SKM-1 (cell line): ENCODE measurements around the gene FUT6.
"Not testable (repeated sequence)": the region's sequence is repeated elsewhere in the genome, so short reads cannot be mapped to it uniquely, and the experiment has no call there.

Experiments
- DNase-seq: peaks from one replicate; lab custom pipeline; 2025; ENCODE audit not compliant: unreplicated experiment; lab: John Stamatoyannopoulos, UW

The FUT6 gene, protein sequence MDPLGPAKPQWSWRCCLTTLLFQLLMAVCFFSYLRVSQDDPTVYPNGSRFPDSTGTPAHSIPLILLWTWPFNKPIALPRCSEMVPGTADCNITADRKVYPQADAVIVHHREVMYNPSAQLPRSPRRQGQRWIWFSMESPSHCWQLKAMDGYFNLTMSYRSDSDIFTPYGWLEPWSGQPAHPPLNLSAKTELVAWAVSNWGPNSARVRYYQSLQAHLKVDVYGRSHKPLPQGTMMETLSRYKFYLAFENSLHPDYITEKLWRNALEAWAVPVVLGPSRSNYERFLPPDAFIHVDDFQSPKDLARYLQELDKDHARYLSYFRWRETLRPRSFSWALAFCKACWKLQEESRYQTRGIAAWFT

GRCh38 chr19:5839065-5840017 is at the start of gene FUT6:
Gene FUT6 (minus strand): TSS chr19:5839702. CDS start chr19:5832567, 7,135 bp downstream.
- no peak for DNase-seq

DNA sequence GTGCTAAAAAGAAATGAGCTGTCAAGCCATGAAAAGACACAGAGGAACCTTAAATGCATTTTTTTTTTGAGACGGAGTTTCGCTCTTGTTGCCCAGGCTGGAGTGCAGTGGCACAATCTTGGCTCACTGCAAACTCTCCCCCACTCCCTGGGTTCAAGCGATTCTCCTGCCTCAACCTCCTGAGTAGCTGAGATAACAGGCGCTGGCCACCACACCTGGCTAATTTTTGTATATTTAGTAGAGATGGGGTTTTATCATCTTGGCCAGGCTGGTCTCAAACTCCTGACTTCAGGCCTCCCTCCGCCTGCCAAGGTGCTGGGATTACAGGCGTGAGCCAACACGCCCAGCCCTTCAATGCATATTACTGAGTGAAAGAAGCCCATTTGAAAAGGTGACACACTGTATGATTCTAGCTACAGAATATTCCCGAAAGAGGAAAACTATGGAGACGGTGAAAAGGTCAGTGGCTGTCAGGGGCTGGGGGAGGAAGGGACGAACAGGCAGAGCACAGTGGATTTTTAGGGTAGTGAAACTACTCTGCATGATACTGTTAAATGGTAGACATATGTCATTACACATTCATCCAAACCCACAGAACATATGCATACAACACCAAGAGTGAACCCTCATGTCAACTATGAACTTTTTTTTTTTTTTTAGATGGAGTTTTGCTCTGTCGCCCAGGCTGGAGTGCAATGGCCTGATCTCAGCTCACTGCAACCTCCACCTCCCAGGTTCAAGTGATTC is 44.7 kb upstream of the FUT6 start:
- not testable (repeated sequence) for DNase-seq

GRCh38 chr19:5883157-5883873 is 43.8 kb upstream of the FUT6 start:
- not testable (repeated sequence) for DNase-seq

DNA sequence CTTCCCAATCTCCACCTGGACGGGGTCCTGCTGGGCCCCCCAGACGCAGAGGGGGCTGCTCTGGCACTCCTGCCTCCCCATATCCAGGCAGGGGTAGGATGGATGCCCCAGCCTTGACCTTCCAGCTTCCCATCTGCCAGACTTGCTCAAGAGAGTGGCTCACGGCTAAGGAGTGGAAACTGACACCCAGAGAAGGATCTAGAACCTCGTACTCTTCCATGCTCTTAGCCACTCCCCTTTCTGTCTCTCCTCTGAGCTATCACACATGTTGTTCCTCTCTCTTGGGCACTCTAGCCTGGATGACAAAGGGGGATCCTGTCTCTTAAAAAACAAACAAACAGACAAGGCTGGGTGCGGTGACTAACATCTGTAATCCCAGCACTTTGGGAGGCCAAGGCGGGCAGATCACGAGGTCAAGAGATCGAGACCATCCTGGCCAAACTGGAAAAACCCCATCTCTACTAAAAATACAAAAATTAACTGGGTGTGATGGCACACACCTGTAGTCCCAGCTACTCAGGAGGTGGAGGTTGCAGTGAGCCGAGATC is 43.0 kb upstream of the FUT6 start:
- no peak for DNase-seq

DNA sequence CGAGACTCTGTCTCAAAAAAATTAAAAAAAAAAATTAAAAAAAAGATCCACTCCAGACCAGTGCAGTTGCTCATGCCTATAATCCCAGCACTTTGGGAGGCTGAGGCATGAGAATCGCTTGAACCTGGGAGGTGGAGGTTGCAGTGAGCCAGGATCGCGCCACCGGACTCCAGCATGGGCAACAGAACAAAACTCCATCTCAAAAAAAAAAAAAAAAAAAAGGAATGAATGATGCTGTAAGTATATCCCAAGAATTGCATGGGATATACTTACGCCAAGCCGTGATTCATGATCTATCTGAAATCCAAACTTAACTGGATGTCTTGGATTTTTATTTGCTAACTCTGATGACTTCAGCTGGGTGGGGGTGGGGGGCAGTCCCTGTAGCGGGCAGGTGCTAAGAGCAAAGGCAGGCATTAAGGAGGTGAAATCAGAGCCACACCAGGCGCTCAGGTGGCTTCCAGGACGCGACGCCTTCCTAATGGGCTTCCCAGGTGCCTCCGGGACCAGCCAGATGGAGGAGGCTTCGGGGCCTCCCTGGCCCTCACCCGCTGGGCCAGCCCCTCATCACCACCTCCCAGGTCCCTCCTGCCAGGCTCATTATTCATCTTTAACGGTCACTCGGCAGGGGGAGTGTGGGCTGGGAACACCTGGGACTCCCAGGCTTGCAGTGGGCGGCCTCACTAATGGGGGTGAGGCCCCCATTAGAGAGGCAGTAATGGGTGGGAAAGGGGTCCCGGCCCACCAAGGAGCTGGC is 42.2 kb upstream of the FUT6 start:
- no peak for DNase-seq

GRCh38 chr19:5880604-5881078 is 41.1 kb upstream of the FUT6 start:
- no peak for DNase-seq

DNA sequence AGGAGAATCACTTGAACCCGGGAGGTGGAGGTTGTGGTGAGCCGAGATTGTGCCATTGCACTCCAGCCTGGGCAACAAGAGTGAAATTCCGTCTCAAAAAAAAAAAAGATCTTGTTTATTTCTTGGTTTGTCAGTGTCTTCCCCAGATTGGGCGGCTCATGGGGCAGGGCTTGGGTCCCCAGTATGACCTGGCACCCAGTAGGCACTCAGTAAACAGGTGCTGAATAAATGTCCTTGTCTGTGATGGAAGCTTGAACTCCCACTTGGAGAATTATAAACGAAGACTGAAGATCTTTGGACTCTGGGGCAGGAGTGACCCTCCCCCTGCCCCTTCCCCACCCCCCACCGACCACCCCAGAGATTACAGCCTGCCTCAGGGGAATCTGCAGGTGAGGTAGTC is 40.7 kb upstream of the FUT6 start:
- DNase-seq, result no peak

GRCh38 chr19:5877882-5878281 is 38.4 kb upstream of the FUT6 start:
- no peak for DNase-seq

- no peak for DNase-seq
These were observed 37.9 kb upstream of the FUT6 start for GRCh38 chr19:5877427-5877826.

DNA sequence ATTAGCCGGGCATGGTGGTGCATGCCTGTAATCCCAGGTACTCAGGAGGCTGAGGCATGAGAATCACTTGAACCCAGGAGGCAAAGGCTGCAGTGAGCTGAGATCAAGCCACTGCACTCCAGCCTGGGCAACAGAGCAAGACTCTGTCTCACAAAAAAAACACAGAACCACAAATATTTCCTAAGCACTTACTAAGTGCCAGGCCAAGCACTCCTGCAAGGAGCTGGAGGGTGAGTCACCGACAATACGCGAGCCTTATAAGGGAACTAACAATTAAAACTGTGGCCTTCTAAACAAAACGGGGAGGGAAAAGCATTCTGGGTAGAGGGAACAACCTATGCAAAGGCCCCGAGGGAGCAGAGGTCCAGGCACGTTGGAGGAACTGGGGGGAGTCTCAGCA is 35.0 kb upstream of the FUT6 start:
- DNase-seq, result peak; percentile 62

DNA sequence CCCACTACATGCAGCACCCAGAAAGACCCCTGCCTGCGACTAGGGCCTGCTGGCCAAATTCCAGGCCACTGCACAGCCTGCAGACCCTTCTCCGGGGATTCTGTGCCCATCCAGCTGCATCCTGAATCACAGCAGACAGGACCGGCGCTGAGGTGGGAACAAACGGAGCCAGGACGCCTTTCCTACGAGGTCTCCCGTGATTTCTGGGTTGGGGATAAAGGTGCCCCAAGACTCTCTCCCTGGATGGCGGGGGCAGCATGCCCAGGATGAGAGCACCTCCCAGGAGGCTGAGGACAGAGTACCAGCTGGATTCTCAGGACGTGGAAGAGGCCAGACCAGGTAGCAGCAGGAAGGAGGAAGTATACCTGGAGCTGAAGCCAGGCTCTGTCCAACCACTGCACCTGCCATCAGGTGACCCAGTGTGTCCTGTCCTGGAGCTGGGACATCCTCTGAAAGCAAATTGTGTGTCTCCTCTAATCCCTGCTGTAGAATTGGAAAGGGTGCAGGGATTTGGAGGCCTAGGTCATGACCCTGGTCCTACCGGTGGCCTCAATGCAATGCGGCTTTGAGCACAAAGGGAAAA is 34.2 kb upstream of the FUT6 start:
- DNase-seq, result no peak

GRCh38 chr19:5870986-5871394 is 31.5 kb upstream of the FUT6 start:
- no peak for DNase-seq

- no peak for DNase-seq
These were observed 28.0 kb upstream of the FUT6 start for GRCh38 chr19:5867201-5868136.

DNA sequence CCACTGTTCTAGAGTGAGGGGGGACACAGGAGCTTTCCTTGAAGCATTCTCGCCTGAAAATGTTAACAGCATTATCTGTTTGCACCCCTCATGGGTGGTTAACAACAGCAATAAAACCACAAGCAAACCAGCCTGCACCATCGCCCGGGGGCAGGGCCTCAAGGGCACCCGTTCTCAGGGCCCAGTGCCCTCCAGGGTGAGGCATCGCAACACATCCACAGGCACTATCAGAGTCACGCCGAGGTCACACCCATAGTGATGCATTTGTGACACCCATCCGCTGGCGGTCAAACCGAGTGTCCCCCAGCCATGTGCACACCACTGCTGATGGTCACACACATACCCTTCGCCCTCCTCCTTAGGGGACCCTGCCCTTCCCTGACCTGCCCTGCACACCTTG is 26.3 kb upstream of the FUT6 start:
- no peak for DNase-seq

GRCh38 chr19:5864725-5865486 is 25.4 kb upstream of the FUT6 start:
- DNase-seq, result no peak

- no peak for DNase-seq
These were observed 24.7 kb upstream of the FUT6 start for GRCh38 chr19:5864013-5864720.
